K562 (cell line): ENCODE data around the gene HOGA1. TPM values are rescaled to one million over a fixed set of nuclear protein-coding genes. Genes with fewer than 3 reads are reported as not detected.

Source experiments
- ATAC-seq: fragments of 200-7000 bp; cut with Tn5 transposase; 3 replicates; pipeline ENCODE4 v1.9.1; 2020; ENCODE audit warnings: moderate library complexity
- BruUV-seq: library from RNA; stranded (reverse); fragments of 400-500 nt; replicated peaks from 2 replicates; lab custom pipeline; 2021; lab: Mats Ljungman, UMichigan
- CTCF ChIA-PET: fragments of 300-600 bp; formaldehyde crosslinking; extraction: SDS; loops from one replicate; lab custom pipeline; 2021; ENCODE audit warnings: low intra/inter-chr PET ratio; lab: Yijun Ruan, JAX
- POLR2A ChIA-PET: fragments of 300-600, 350-650 bp; sonication (Branson Sonifier 250); formaldehyde crosslinking; extraction: SDS; loops from one replicate; lab custom pipeline; 2021; ENCODE audit warnings: antibody characterized with exemption, inconsistent platforms; lab: Yijun Ruan, JAX
- DNase-seq, 4 experiments: peaks; one replicate each; pipeline versions ENCODE4 v3.0.0 to v3.0.0-alpha.2; 2011 to 2018; ENCODE audit warnings: low spot score in 3 of 4, mixed read lengths in 3 of 4; ENCODE audit errors: extremely low read depth in 1 of 4
- FAIRE-seq: peaks from 2 replicates; lab custom pipeline; 2011; peaks lifted over from hg19 to GRCh38; lab: Jason Lieb, UNC
- H2AFZ ChIP-seq: 2 replicates; pipeline ENCODE4 v1.6.0; 2011; ENCODE audit warnings: low read depth, low read length, control low read depth, inconsistent platforms
- H3K27ac ChIP-seq: fragments of 200-600 bp; 3 replicates; pipeline ENCODE4 v1.8.0; 2011; ENCODE audit warnings: low read depth, mild to moderate bottlenecking, control low read depth, inconsistent platforms, low read length, moderate library complexity, mixed read lengths; ENCODE audit errors: extremely low read depth
- H3K27me3 ChIP-seq, 2 experiments: fragments of 300-600 bp in 1 of 2; 2 replicates in 1 of 2; 3 replicates in 1 of 2; pipeline versions ENCODE4 v1.6.0 to v1.8.0; 2011; ENCODE audit warnings: inconsistent platforms in 2 of 2, low read length in 2 of 2, mild to moderate bottlenecking in 1 of 2, mixed read lengths in 1 of 2, moderate library complexity in 1 of 2; ENCODE audit not compliant: control insufficient read depth in 2 of 2, insufficient read depth in 2 of 2
- H3K36me3 ChIP-seq: fragments of 300-600 bp; 3 replicates; pipeline ENCODE4 v1.8.0; 2011; ENCODE audit warnings: mild to moderate bottlenecking, low read length, inconsistent platforms; ENCODE audit not compliant: control insufficient read depth, insufficient read depth
- H3K4me1 ChIP-seq, 2 experiments: fragments of 200-600 bp in 1 of 2; replicated peaks in 1 of 2; 2 replicates in 1 of 2; 3 replicates in 1 of 2; pipeline versions ENCODE4 v1.5.1 to v1.8.0; 2011; ENCODE audit warnings: inconsistent platforms in 2 of 2, low read length in 2 of 2, mild to moderate bottlenecking in 1 of 2, mixed read lengths in 1 of 2, moderate library complexity in 1 of 2; ENCODE audit not compliant: control insufficient read depth in 2 of 2, insufficient read depth in 2 of 2
- H3K4me2 ChIP-seq: 2 replicates; pipeline ENCODE4 v1.6.1; 2011; ENCODE audit warnings: low read length, control low read depth, inconsistent platforms, mixed read lengths; ENCODE audit not compliant: insufficient read depth
- H3K4me3 ChIP-seq: fragments of 200-600 bp; sonication (generic), shearing (Covaris generic); 2 replicates; pipeline ENCODE4 v1.5.1; 2016; ENCODE audit warnings: control low read depth, inconsistent platforms
- H3K79me2 ChIP-seq: fragments of 200-600 bp; 3 replicates; pipeline ENCODE4 v1.8.0; 2011; ENCODE audit warnings: low read length, inconsistent platforms; ENCODE audit not compliant: control insufficient read depth, insufficient read depth
- H3K9ac ChIP-seq, 2 experiments: 2 replicates each; pipeline versions ENCODE4 v1.6.0 to v1.6.1; 2011; ENCODE audit warnings: low read depth in 2 of 2, low read length in 2 of 2, control low read depth in 1 of 2, inconsistent platforms in 1 of 2, mild to moderate bottlenecking in 1 of 2, mixed read lengths in 1 of 2; ENCODE audit not compliant: insufficient read depth in 1 of 2
- H3K9me1 ChIP-seq: one replicate; pipeline ENCODE4 v1.6.0; 2011; ENCODE audit warnings: inconsistent platforms, mild to moderate bottlenecking, low read length, moderate library complexity; ENCODE audit not compliant: control insufficient read depth, insufficient read depth
- H3K9me3 ChIP-seq: replicated peaks from 2 replicates; pipeline ENCODE4 v1.5.1; 2011; ENCODE audit warnings: low read depth, low read length, inconsistent platforms; ENCODE audit not compliant: control insufficient read depth, insufficient read depth
- H4K20me1 ChIP-seq: replicated peaks from 2 replicates; pipeline ENCODE4 v1.6.1; 2011; ENCODE audit warnings: low read length, inconsistent platforms, mixed read lengths; ENCODE audit not compliant: control insufficient read depth, insufficient read depth
- GTF2A2 ChIP-seq: IDR thresholded peaks from 2 replicates; pipeline ENCODE4 v1.6.1; 2016; ENCODE audit warnings: mild to moderate bottlenecking, missing genetic modification characterization, missing compliant biosample characterization
- GTF2F1 ChIP-seq: IDR thresholded peaks from 2 replicates; pipeline ENCODE4 v1.6.1; 2011; ENCODE audit warnings: low read depth, low read length, improper control_type of control experiment
- NR1H2 ChIP-seq: sonication (generic); formaldehyde crosslinking; IDR thresholded peaks from 2 replicates; pipeline ENCODE4 v1.4.0; 2020; ENCODE audit warnings: mild to moderate bottlenecking, missing genetic modification reagents
- NUFIP1 ChIP-seq: fragments of 450-650 bp; IDR thresholded peaks from 2 replicates; pipeline ENCODE4 v1.6.1; 2018; ENCODE audit not compliant: partially characterized antibody
- TFAM ChIP-seq: fragments of 250-450 bp; sonication (Bioruptor Pico); conservative IDR thresholded peaks from 2 replicates; pipeline ENCODE4 v1.5.0; 2021; ENCODE audit warnings: mild to moderate bottlenecking, moderate library complexity
- WGBS: fragments of 100-300 bp; shearing (Covaris generic); methylation state at CpG from one replicate; pipeline ENCODE4 v1.1.6; 2016; ENCODE audit warnings: low coverage, mixed read lengths; ENCODE audit not compliant: insufficient coverage; ENCODE audit errors: missing lambda C conversion rate; 5-methylcytosine and 5-hydroxymethylcytosine counted together
- in situ Hi-C: fragments of 300-500 bp; cut with MboI; formaldehyde crosslinking; loops from 4 replicates; pipeline ENCODE4 v1.15.0; 2018; ENCODE audit warnings: inconsistent platforms, mixed read lengths
- intact Hi-C: fragments of 100-400 bp; cut with micrococcal nuclease; formaldehyde crosslinking; loops from 2 replicates; pipeline ENCODE4 v1.14.2; 2022
- polyA plus RNA-seq, 8 experiments: library from polyadenylated mRNA; depleted of rRNA in 4 of 8; stranded (reverse) in 5 of 8; unstranded in 3 of 8; fragments of >200 nt; fragmentation: Nextera tagmentation in 2 of 8; fragmentation: Illumina TruSeq in 1 of 8; extraction: Ambion mirVana in 2 of 8; extraction: Trizol in 1 of 8; gene quantifications; 2 replicates each; pipeline versions ENCODE4 v1.2.1 to v1.2.3, GENCODE V29; 2011 to 2014; ENCODE audit warnings: inconsistent platforms in 1 of 8, missing spikeins in 1 of 8
- total RNA-seq, 7 experiments: library from RNA; depleted of rRNA in 6 of 7; stranded (reverse); fragments of >200 nt in 6 of 7; fragmentation: Illumina TruSeq in 2 of 7; extraction: Trizol in 2 of 7; gene quantifications; 2 replicates each; pipeline versions ENCODE4 v1.2.1 to v1.2.3, GENCODE V29; 2011 to 2021; ENCODE audit warnings: low replicate concordance in 1 of 7

The HOGA1 gene
- total and polyA plus RNA-seq, 9 of the 15 experiments (the other 6 are each of a cell fraction or from before 2014, with no cell fraction given): not detected

- TF ChIP-seq GTF2F1 (no peak), NUFIP1 (no peak)
Observed at GRCh38 chr10:97572214-97572989, 11.8 kb upstream of the HOGA1 start, which contains the start of gene ANKRD2 (continued).

DNA sequence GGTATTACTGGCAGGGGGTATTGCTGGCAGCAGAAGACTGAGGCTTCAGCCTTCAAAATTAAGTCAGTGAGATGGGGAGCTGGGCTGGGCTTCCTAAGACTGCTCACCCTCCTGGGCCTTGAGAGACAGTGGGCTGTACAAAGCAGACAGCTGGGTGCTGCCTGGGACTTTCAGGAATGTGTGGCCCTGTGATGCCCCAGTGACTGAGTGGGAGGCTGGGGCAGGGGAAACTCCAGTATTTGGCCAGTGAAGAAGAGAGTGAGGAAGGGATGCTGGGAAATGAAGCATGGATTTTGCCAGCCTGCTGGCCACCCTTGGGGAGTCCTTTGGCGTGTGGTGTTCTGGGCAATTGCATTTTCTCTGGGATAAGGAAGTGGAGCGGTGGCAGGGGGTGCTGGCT, 11.2 kb upstream of the HOGA1 start:
- Histone ChIP-seq H4K20me1 (no peaks in the 10 kb centered on the region), H3K4me2 (no peak overlapping the region), H3K79me2 (no peaks in the 10 kb centered on the region), H3K4me1 (peaks cover 2 to 12% of the 10 kb centered on the region in 2 experiments; a peak in 4 of 5 replicates), H3K9me3 (no peaks in the 10 kb centered on the region), H3K27me3 (no peaks in the 10 kb centered on the region), H3K9me1 (no peaks in the 10 kb centered on the region), H3K27ac (no peak overlapping the region), H3K9ac (no peak overlapping the region), H2AFZ (no peak overlapping the region), H3K4me3 (no peak overlapping the region), H3K36me3 (no peaks in the 10 kb centered on the region)
- TF ChIP-seq TFAM: no peak
- no peak for TF ChIP-seq NR1H2 (CRISPR knock-in tag)
- no peak for TF ChIP-seq GTF2A2 (tag)
- in situ Hi-C loops: no loop called here
- POLR2A ChIA-PET: interaction anchor here (0.7 to 1.0 kb wide), 2 partner anchors 39 to 40 kb away, joined by 3 to 5 read pairs; no protein-coding TSS in a partner anchor
- no peak for ATAC-seq
- intact Hi-C loops: loop anchor here (5.0 to 10.0 kb wide), 2 partner anchors 112 to 159 kb away; partner anchors contain the start of gene AVPI1
- CTCF ChIA-PET: interaction anchor here (1.6 to 3.4 kb wide), 2 partner anchors 40 to 159 kb away, joined by 8 to 23 read pairs; no protein-coding TSS in a partner anchor
- no peak for DNase-seq
- no peak for FAIRE-seq
- no TSS peak for BruUV-seq
- 33% methylated on average over 1 of the region's 2 CpGs for WGBS
